ENCODE results near the gene PTBP1.

Gene PTBP1

DNA sequence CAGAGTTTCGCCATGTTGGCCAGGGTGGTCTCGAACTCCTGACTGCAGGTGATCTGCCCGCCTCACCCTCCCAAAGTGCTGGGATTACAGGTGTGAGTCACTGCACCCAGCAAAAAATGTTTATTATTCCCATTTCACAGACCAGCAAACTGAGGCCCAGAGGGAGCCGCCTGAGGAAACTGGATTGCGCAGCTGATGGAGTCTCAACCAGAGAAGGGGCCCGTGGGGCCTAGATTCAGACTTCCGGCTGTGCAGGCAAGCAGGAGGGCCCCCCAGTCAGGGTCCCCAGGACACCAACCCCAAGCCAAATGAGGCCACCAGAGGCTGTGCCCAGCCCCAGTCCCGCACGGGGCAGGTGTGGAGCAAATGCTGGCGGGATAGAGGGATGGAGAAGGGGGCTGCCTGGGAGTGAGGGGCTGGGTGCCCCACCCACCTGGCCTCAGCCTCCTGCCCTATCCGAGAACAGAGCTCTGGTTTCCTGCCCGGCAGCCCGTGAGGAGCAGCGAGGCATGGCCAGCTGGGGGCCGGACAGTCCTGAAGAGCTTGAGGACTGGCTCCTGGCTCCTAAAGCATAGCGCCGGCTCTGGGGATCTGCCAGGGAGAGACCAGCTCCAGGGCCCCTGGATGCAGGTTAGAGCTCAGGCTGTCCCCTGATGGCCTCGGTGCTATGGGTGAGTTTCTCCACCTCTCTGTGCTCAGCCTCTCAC lies 24.4 kb upstream of the PTBP1 start:
- DNase-seq = no peak

DNA sequence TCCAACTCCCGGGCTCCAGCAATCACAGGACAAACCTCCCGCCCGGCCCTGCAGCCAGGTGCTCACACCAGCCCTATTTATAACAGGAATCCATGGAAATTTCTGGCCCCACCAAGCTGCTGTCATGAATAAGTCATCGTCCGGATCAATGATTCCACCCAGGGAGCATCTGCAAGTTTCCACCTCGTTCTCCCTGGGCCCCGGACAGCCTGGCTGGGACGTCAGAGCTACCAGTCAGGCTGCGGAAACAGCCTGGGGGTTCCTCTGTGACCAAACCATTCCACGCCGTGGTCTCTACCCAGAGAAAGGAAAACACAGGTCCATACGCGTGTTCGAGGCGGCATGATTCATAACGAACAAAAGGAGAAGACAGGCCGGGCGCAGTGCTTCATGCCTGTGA lies 20.7 kb upstream of the PTBP1 start:
- DNase-seq = no peak

- DNase-seq = peak; percentile 82
Measured at GRCh38 chr19:778910-779653, 18.2 kb upstream of the PTBP1 start.

DNA sequence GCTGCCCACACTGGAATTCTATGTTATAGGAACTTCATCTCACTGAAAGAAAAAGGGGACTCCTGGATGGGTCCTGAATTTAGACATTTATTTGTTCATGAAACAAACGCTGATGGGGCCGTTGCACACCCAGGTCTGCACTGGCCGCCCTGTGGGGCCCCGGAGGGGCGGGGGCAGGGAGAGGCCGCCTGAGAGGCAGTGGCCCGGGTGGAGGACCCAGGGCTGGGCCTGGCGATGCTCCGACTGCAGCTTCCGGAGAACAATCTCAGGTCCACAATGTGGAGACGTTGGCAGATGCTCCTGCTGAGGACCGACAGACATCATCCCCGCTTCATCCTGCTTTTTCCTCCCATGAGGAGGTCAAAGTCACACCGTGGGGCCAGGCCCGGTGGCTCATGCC lies 16.3 kb upstream of the PTBP1 start:
- no peak for DNase-seq

DNA sequence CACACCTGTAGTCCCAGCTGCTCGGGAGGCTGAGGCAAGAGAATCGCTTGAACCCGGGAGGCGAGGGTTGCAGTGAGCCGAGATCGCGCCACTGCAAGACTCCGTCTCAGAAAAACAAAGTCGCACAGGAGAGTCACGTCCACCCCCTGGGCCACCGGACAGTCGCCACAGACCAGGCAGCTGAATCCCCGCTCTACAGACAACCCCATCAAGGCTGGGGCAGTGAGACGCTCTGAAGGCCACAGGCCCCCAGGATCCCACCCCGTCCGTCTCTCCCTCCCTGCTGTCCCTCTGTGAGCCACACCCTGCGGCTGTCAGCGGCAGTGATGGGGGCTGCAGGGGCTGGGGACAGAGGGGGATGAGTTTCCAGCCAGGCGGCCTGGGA lies 15.5 kb upstream of the PTBP1 start:
- no peak for DNase-seq

DNA sequence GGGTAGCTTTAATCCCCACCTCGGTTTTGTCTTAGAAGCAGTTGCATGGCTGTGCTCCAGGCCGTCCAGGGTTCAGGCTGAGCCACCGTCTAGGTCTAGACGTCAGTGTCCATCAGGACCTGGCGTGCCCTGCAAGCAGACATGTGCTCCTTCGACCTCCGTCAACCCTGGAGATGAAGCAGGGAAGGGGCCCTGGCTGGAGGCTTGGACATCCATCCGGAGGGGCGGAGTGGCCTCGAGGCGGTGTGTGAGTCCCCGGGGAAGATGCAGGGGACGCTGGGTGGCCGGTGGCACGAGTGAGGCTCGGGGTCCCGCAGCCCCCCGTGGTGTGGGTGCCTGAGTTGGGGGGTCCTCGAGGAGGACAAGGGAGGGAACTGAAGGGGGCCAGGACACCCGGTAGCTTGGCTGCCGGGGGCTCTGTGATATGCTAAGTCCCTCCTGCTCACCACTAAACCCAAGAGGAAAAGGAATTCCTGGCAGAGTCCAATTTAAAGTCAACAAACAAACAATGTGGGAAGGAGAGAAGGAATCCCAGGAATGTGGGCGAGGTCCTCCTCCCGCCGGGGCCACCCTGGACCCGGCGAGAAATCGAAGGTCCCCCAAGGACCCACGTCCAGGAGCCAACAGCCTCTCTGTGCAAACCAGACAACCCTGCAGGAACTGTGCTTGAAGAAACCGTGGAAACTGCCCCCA lies 14.9 kb upstream of the PTBP1 start:
- no peak for DNase-seq

GRCh38 chr19:782878-783668 lies 14.2 kb upstream of the PTBP1 start:
- no peak for DNase-seq

DNA sequence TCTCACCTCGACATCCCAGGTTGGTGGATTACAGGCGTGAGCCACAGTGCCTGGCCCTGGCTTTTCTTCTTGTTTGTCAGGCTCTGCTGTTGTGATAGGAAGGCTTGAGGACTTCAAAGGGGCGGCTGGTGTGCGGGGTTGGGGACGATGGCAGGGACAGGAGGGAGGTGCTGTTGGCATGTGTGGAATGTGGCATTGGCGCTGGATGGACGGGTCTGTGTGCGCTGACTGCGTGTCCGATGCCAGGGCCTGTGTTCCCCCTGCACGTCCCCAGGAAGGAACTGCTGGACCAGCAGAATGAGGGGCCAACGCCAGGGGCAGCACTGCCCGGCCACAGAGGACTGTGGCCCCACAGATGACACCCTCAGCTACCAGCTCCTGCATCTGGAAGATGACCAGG lies 12.7 kb upstream of the PTBP1 start:
- DNase-seq = no peak

DNA sequence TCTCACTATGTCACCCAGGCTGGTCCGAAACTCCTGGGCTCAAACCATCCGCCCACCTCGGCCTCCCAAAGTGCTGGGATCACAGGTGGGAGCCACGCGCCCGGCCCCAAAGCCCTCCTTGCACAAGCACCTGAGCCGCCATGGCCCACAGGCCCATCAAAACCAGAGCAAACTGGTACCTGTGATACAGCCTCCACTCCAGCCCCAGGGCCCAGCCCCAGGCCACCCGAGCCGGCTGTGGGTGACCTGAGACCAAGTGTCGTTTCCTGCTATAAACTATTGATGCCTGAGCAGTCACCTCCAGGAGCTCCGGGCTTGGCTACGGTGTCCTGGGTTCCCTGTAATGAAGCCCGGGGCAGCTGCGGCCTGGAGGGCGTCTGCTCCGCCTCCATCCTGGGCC lies 9.7 kb upstream of the PTBP1 start:
- DNase-seq = no peak

- DNase-seq = no peak
Measured at GRCh38 chr19:788686-788982, 8.6 kb upstream of the PTBP1 start.

DNA sequence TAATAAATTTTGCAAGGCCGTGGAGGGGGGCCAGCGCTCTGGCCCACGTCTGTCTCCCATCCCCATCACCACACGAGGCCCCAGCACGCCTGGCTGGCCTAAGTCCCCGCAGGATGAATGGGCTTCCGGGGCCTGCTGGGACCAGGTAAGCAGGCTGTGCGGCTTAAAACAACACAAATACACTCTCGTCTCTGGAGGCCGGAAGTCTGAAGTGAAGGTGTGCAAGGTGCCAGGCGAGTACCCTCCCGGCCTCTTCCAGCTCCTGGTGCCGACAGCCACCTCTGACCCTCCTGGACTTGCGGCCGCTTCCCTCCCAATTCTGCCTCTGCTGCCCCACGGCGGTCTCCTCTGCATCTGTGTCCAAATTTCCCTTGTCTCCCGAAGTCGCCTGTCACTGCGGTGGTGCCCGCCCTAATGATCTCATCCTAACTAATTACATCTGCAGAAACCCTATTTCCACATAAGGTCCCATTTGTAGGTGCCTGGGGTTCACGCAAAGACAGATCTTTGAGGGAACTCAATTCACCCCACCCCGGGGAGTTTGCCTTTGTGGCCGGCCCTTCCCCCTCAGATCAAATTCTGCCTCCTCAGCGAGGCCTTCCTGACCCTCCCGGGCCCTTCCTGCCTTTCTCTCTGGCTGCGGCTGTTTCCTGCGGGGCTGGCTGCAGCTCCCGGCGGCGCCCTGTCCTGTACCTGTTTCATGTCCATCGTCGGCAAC lies 8.1 kb upstream of the PTBP1 start:
- no peak for DNase-seq

DNA sequence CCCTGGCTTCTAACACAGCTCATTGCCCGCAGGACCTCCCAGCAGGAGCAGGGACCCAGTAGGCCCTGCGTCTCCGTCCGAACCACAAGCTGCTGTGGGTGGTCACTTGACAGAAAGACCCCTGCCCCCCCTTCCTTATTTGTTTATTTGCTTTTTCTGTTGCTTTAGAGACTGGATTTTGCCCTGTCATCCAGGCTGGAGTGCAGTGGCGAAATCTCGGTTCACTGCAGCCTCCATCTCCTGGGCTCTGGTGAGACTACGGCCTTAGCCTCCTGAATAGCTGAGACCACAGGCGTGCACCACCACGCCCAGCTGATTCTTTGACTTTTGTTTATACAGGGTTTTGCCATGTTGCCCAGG lies 7.6 kb upstream of the PTBP1 start:
- DNase-seq = no peak

- no peak for DNase-seq
Measured at GRCh38 chr19:791007-791566, 6.2 kb upstream of the PTBP1 start.

- DNase-seq = no peak
Measured at GRCh38 chr19:791567-792305, 5.5 kb upstream of the PTBP1 start.

DNA sequence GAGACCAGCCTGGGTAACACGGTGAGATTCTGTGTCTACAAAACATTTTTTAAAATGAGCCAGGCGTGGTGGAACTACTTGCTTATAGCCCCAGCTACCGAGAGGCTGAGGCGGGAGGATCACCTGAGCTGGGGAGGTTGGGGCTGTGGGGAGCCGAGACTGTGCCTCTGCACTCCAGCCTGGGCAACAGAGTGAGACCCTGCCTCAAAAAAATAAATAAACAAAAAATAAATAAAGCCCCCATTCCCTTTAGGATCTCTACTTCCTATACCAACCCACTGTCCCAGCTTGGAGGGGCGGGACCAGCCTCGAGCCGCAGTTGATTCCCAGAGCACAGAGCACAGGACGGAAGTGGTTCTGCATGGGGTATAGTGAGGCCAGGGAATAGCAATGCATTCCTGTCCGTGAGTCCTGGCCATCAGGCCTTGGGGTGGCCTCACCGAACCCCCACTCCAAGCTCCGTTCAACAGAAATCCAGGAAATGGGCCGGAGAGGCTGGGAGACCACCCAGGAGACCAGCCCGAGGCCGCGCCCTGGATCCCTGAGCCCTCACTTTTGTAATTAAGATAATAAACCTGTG lies 4.9 kb upstream of the PTBP1 start:
- DNase-seq = no peak

- no peak for DNase-seq
Measured at GRCh38 chr19:793806-794205, 3.4 kb upstream of the PTBP1 start.

GRCh38 chr19:795073-795611 lies 2.1 kb upstream of the PTBP1 start:
- no peak for DNase-seq

DNA sequence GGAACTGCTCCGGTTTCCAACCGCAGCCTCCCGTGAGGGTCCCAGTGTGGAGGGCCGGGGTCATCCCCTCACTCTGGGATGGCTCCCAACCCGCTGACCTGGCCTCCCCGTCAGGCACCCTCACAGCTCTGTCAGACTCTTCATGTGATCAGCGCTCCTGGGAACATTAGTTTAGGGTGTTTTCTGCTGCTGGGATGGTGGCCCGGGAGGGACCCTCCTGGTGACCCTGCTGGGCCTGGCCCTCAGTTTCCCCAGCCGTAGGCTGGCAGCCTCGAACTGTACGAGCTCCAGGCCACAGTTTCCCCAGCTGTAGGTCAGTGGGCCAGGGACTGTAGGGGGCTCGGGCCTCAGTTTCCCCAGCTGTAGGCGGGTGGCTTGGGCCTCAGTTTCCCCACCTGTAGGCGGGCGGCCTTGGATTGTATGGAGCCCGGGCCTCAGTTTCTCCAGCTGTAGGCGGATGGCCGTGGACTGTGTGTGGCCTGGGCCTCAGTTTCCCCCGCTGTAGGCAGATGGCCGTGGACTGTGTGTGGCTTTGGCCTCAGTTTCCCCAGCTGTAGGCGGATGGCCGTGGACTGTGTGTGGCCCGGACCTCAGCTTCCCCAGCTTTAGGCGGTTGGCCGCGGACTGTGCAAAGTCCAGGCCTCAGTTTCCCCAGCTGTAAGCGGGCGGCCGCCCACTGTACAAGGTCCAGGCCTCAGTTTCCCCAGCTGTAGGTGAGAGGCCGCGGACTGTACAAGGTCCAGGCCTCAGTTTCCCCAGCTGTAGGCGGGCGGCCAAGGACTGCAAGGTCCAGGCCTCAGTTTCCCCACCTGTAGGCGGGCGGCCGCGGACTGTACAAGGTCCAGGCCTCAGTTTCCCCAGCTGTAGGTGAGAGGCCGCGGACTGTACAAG lies 1.3 kb upstream of the PTBP1 start:
- no peak for DNase-seq

DNA sequence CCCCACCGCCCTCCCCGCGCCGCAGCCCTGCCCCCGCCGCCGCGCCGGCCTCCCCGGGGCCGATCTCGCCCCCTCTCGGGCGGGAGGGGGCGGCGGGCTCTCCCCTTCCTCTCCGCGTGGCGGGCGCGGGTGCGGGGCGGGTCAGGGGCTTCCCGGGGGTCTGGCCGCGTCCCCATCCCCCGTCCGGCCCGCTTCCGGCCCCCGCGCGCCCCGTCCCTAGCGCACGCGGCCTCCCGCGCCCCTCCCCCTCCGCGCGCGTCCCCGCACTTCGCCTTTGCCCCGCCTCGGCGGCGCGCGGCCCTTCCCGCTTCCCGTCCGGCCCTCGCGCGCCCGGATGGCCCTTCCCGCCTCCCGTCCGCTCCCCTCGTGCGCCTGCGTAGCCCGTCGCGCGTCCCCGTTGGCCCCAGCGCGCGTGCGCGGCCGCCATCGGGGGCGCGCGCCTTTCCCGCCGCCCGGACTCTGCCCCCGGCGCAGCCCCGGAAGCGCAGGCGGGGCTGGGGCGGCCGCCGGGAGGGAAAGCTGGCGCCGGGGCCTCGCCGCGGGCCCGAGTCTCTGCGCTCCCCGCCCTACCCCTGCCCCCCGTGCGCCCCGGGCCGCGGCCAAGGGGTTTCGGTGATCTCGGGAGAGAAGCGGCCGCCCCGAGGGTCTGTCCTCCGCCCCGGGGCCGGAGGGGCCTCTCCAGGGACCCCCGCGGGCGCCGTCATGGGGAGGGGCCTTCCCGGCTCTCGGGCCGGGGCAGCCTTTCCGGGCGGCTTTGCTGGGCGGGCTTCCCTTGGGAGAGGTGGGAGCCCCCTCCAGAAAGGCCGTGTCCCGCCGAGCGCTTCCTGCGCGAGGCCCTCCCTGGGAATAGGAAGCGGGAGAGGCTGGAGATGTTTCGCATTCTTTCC lies 519 bp downstream of the PTBP1 start:
- peak; percentile 98 for DNase-seq

Measured in NCI-H69 (cell line).